Stimulated activated CD4-positive, alpha-beta T cell treated with anti-CD3 and anti-CD28 coated beads, Interleukin-1b, Interleukin-23, amount 100 ng/mL, for 1 hour (primary cell): ENCODE measurements around the gene DOCK1.
"Not testable (repeated sequence)": the region's sequence is repeated elsewhere in the genome, so short reads cannot be mapped to it uniquely, and the experiment has no call there.

Experiments used
- DNase-seq, 2 donors: peaks; one replicate each; pipeline ENCODE4 v3.0.0-alpha.2; 2020; ENCODE audit warnings: low read depth in 2 of 2

The DOCK1 gene

DNA sequence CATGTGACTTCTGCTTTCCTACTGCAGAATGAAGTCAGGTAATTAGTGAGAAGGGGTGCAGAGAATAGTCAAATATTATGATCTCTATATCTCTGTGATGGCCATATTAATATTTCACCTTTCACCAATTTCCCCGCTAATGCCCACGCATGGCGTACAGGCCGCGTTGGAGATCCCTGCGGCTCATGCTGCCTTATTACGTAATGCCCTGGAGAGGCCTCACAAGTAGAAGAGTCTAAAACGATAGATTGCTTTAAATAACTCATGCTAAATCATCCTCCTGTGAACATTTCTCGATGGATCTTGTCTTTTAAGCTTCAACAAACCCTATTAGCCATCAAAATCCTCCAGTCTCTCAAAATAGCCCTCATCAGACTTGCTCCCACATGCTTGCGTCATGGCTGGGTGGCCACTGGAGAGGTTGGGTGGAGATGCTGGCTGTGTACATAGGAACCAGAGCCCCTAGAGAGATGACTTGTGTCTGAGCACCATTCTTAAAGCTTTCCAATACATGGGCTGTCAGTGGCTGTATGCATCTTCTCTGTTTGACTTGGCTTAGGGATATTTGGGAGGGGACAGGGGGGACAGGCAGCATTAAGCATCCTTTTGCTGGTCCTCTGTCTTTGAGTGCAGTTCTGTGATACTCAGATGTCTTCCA, 370.7 kb downstream of the DOCK1 start:
- DNase-seq, result no peak

DNA sequence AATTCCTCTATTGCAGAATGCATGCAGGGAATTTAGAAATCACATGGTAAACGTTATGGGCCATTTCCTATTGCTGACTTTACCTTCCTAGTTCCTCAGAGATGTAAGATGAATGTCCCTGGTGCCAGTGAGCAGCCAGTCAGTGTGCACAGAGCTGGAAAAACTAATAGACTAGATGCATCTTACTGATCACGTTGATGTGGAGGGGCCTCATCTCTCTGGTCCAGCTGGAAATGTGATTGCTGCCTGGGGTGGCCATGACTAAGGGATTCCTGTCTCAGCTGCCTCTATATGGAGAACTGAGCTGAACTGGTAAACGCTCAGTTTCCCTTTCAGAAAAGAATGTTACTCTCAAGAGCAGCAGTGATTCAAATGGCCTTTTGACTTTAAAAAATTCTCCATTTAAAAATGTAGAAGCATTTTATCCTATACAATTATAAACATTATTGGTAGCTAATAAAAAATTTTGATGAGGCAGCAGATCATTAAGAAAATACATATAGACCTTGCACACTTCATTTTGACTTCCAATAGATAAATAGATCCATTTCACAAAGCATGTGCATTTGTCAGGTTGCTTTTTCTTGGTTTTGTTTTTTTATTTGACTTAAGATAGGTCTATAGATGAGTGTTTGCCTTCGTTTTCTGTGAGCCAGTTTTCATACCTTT, 371.7 kb downstream of the DOCK1 start:
- no peak for DNase-seq

- no peak for DNase-seq
Observed at GRCh38 chr10:127278001-127278400, 372.8 kb downstream of the DOCK1 start.

- DNase-seq, result no peak
Observed at GRCh38 chr10:127279334-127279774, 374.1 kb downstream of the DOCK1 start.

DNA sequence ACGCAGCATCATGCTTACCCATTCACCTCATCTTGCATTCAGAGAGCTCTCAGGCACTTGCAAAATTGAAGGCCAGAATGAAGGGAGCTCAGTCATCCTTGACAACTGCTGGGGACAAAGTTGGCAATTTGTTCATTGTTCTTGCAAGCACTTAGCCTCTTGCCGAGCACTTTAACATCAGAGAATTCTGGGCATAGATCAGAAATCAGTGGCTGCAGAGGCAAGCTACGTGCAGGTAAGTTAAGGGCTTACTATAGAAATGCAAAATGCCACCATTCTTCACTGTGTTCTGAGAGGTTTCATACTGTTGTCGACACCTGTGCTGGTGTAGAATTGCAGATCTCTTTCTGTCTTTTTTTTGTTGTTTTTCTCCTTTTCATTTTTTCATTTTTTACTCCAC, 375.2 kb downstream of the DOCK1 start:
- no peak for DNase-seq

DNA sequence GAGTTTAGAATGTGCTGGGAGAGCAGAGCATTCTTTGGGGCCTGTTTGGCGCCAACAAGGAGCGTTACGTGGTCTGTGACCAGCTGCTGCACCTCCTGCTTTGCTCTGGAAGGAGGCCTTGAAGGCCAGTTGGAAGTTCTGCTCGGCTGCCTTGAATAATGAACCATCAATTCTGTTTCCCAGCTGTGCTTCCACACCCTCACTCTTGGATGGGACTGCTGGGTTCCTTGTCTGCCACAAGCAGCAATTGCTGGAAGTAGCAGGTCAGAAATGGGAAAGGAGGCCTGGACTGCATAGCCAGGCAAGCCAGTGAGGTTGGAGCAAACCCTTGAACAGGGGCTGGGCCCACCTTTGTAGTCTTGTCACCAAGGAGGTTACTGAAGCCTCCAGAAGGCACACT, 377.8 kb downstream of the DOCK1 start:
- DNase-seq, result no peak

GRCh38 chr10:127283576-127283975, 378.3 kb downstream of the DOCK1 start:
- no peak for DNase-seq

DNA sequence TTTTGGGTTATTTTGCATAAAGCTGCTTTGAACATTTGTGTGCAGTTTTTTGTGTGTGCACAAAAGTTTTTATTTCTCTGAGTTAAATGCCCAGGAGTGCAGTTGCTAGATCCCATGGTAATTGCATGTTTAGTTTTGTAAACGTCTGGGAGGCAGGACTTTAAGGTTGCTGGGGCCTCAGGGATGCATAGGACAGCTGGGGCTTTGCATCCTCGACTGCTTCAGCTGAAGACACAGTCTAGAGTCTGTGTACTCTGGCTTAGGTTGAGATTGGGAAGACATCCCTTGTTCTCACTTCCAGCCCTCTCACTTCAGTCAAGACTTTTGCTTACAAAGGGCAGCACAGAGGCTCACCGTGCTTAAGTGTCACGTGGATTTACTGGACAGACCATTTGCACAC, 385.6 kb downstream of the DOCK1 start:
- no peak for DNase-seq

DNA sequence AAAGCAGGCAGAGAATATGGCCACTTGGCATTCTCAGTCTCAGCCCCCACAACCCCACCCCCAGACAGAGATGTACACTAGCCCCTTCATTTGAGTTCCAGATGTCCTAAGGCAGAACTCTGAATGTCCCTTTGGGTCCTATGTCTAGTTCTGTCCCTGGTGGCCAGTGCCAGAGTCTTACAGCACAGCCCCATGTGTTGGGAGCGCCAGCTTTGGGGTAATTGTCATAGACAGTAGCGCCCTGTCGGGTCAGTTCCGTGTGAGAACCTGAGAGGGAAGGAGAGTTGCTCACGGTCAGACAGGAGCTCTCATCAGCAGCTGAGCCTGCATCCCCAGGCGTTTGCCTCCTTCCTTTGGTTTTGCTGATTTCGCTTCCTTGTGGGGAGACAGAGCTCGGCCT, 386.1 kb downstream of the DOCK1 start:
- no peak for DNase-seq

DNA sequence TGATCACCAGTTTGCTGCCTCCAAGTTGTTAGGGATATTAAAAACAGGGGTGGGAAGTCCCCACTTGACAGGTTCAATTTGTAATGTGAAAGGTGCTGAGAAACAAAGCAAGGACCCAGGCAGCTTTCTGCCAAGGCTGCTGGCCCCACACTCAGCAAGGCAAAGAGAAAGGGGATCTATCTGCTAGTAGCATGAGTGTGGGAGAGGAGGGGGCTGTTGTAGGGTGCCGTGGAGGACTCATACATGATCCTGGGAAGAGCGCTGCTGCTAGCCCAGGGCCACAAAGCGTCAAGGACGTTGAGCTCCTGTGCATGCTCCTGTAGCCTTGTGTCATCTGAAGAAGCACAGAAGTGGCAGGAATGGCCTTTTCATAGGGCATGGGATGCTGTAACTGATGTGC, 387.7 kb downstream of the DOCK1 start:
- no peak for DNase-seq

DNA sequence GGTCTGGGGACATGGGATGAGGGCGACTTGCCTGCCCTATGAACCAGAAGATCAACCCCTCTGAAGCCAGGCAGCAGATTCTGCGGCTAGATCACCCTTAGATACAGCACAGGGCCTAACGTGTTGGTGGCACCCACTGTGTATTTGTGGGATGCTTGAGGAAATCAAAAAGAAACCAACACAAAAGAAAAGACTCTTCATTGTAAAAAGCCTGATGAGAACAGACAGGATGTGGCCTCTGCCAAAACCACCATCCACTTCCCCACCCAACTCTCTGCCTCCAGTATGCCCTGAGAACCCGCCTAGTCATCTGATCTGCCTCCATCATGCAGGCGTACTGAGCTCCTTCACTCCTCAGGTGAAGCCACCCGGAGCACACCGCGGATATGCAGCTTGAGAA, 388.4 kb downstream of the DOCK1 start:
- no peak for DNase-seq

DNA sequence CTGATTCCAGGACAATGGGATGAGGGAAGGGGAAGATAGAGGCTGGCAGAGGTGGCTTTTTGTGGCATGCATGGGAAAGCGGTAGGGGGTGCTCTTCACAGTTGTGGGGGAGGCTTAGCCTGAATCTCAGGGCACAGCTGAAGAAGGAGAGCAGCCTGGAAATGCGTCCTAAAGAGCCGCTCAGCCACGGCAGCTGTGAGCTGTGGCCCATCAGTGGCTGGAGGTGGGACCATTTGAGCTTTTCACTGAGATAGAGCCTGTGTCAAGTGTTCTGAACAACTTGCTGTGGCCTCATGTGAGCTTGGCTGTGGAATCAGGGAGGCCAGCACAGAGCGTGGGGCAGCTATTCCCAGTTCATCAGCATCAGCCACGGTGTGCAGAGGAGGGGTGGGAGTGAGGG, 391.5 kb downstream of the DOCK1 start:
- DNase-seq, result no peak

DNA sequence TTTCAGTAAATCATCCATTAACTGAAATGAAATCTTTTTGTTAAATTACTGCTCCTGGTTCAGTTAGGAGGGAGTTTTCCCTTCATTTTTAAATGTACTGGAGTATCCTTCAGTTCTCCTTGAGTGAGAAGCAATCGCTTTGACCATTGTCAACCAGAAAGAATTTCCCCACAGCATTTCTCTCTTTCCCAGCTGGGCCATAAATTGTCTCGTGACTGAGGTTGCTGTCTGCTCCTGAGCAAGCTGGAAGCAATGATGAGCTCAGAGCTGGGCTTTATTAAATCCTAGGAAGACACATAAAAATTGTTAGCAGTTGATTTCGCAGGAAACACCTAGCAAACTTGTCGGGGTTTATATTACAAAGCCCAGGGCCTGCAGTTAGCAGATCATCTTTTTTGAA, 393.2 kb downstream of the DOCK1 start:
- no peak for DNase-seq

DNA sequence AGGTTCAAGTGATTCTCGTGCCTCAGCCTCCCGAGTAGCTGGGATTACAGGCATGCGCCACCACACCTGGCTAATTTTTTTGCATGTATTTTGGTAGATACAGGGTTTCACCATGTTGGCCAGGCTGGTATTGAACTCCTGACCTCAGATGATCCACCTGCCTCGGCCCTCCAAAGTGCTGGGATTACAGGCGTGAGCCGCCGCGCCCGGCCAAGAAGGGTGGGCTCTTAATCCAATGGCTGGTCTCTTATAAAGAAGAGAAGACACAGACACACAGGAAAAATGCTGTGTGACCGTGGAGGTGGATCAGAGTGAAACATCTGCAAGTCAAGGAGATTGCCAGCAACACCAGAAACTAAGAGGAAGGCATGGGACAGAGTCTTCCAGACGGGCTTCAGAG, 394.0 kb downstream of the DOCK1 start:
- DNase-seq, result not testable (repeated sequence)

GRCh38 chr10:127299956-127300689, 394.9 kb downstream of the DOCK1 start:
- DNase-seq, result no peak

- DNase-seq, result no peak
Observed at GRCh38 chr10:127300868-127301321, 395.7 kb downstream of the DOCK1 start.

- DNase-seq, result no peak
Observed at GRCh38 chr10:127302343-127302742, 397.1 kb downstream of the DOCK1 start.

DNA sequence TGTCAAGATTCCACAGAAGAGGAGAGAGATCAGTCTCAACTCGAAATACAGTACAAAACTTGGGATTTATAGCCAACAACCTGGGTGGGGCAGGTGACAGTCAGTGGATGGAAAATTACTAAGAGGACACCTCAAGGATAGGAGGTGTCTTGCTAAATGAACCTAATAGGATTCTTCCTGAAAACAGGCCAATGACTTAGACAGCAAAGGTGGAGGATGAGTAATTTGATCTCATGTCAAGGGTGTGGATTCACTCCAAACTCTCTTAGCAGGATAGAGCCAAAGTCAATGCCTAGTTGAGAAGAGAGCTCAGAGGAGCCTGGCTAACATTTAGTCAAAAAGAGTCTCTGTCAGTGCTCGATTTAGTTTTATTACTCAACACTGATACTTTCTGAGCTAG, 397.9 kb downstream of the DOCK1 start:
- no peak for DNase-seq

- no peak for DNase-seq
Observed at GRCh38 chr10:127303746-127304145, 398.5 kb downstream of the DOCK1 start.

DNA sequence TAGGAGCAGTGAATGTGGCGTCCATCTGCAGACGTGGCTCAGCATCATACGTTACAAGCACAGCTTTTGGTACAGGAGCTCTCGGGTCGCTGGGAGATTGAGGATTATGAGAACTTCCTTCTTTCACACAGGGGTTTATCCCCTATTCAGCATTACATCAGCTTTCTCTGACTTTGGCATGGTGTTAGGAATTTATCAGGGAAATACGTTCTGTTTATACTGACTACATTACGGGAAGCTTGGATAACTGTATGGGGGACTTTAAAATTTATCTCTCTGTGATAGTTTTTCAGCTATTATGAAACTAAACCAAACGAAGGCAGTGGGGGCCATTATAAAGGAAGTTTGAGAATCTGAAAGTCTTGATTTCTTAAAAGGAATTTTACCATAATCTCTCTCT, 401.3 kb downstream of the DOCK1 start:
- DNase-seq, result no peak

DNA sequence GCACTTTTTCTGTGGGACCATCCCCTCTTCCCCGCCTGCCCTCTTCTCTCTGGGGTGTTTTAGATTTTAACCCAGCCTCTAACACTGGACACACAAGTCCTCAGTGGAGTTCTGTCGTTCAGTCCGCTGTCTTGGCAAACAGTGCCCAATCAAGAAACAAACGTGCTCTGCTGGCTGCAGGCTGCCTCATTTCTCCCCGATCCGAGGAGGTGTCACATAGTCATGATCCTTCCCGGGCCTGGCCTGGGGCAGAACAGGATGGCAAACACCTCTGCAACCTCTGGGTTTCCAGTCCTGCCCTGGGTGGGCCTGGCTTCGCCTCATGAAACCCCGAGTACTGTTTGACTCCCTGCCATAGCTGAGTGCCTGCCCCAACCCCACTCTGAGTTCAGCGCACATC, 402.1 kb downstream of the DOCK1 start:
- no peak for DNase-seq

DNA sequence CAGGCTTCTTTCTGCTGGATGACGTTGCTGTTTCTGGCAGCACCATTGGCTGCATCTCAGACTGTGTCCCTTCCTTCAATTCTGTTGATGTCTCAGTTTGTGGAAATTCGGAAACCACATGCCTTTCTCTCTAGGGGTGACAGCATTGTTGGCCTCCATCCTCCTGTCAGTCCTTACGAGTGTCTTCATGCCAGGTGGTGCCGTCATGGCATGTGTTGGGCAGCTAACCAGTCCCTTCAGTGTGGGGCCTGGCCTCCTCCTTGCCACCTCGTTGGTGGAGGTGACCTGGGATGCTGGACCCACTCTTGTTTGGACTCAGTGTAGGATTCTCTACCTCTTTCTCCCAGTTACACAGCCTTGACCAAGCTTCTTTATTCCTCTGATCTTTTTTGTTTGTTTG, 402.8 kb downstream of the DOCK1 start:
- DNase-seq, result no peak

- not testable (repeated sequence) for DNase-seq
Observed at GRCh38 chr10:127309619-127310018, 404.4 kb downstream of the DOCK1 start.
